Heart left ventricle (tissue), 13 donors: ENCODE results near the gene CAPN7.

Source experiments
- CTCF ChIP-seq, 12 donors: fragments of 200-600 bp; sonication (generic) in 4 of 12; IDR thresholded peaks; one replicate each; pipeline versions ENCODE4 v1.5.0 to v1.8.0; 2018 to 2022; ENCODE audit warnings: antibody characterized with exemption in 12 of 12, mild to moderate bottlenecking in 5 of 12
- POLR2A ChIP-seq, 2 donors: fragments of 450-650 bp; IDR thresholded peaks; one replicate each; pipeline ENCODE4 v1.6.1; 2017; ENCODE audit warnings: antibody characterized with exemption in 2 of 2, mild to moderate bottlenecking in 2 of 2, moderate library complexity in 2 of 2
- donor health status: ischemic (EF 13 %, LVEDD 7.1; RV severe dilation, severe dysfunction).
- donor health status: DM: no; HTN: yes; CAD: no.
- donor health status: DM: no; HTN: no; CAD: no.
- donor health status: ischemic (EF 25% LVEDD 6.9; RV normal size, moderate dysfunction).
- donor health status: ischemic (EF 25% LVEDD 5.7; RV mildly dilated, moderate dysfunction).
- donor health status: ischemic (EF 35%, LVEDD 5.7; RV mildly dilated, moderate dysfunction).
- donor health status: nonischemic (EF 11% LVEDD 7.7; RV severe dilation, severe dysfunction).
- donor health status: DM: yes; HTN: yes; CAD: no.
- donor health status: PGD.
- donor health status: ischemic (EF 29% LVEDD 5.4; RV normal size, mild dysfunction).
- donor health status: nonischemic (EF 23%, LVEDD 6.1; RV moderate dilation, normal function).

- TF ChIP-seq CTCF (IDR thresholded peaks at IDR 0.05) (no peak), POLR2A (IDR thresholded peaks at IDR 0.05) (no peak)
Measured at GRCh38 chr3:15276028-15276724, 70.1 kb downstream of the CAPN7 start.
